Omental fat pad (tissue), 4 donors: Measurements from ENCODE around the gene SLC39A1. TPM values are rescaled to one million over a fixed set of nuclear protein-coding genes. Genes with fewer than 3 reads are reported as not detected.

ENCODE experiments used
- ATAC-seq: fragments of 150-250 bp; one replicate; pipeline ENCODE4 v1.9.1; 2016; ENCODE audit warnings: mild to moderate bottlenecking, moderate library complexity; ENCODE audit not compliant: low FRiP score
- DNase-seq: peaks from one replicate; pipeline ENCODE4 v3.0.0-alpha.2; 2019; ENCODE audit warnings: low spot score
- total RNA-seq, 4 donors: library from RNA; depleted of rRNA; stranded (reverse); fragments of >200 nt; gene quantifications; one replicate each; pipeline ENCODE4 v1.1.0, GENCODE V29; 2016
- TF ChIP-seq, protein P1 (sequence below), 3 donors: fragments of 450-650 bp; IDR thresholded peaks; one replicate each; pipeline ENCODE4 v1.5.1; 2016 to 2017; ENCODE audit warnings: antibody characterized with exemption in 3 of 3, mild to moderate bottlenecking in 3 of 3, moderate library complexity in 2 of 3

SLC39A1 gene
- total RNA-seq, 4 donors from 2014 or later, result 80.5 to 125 (median 116) TPM

DNA sequence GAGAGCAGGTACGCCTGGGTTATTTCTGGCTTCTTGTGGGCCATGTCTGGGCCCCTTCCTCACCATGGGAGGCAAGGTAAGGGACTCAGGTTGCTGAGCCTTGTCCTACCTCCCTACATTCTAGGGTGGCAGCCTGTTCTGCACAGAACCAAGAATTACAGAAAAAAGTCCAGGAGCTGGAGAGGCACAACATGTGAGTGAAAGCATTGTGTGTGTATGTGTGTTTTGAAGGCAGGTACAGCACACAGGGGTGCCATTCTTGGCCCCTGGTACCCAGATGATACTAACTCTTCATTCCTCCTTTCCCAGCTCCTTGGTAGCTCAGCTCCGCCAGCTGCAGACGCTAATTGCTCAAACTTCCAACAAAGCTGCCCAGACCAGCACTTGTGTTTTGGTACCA is 9.7 kb upstream of the SLC39A1 start:
- TF ChIP-seq, protein P1, sequence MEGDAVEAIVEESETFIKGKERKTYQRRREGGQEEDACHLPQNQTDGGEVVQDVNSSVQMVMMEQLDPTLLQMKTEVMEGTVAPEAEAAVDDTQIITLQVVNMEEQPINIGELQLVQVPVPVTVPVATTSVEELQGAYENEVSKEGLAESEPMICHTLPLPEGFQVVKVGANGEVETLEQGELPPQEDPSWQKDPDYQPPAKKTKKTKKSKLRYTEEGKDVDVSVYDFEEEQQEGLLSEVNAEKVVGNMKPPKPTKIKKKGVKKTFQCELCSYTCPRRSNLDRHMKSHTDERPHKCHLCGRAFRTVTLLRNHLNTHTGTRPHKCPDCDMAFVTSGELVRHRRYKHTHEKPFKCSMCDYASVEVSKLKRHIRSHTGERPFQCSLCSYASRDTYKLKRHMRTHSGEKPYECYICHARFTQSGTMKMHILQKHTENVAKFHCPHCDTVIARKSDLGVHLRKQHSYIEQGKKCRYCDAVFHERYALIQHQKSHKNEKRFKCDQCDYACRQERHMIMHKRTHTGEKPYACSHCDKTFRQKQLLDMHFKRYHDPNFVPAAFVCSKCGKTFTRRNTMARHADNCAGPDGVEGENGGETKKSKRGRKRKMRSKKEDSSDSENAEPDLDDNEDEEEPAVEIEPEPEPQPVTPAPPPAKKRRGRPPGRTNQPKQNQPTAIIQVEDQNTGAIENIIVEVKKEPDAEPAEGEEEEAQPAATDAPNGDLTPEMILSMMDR (IDR thresholded peaks at IDR 0.05), result no peak
- DNase-seq (no peak), ATAC-seq (no peak)

DNA sequence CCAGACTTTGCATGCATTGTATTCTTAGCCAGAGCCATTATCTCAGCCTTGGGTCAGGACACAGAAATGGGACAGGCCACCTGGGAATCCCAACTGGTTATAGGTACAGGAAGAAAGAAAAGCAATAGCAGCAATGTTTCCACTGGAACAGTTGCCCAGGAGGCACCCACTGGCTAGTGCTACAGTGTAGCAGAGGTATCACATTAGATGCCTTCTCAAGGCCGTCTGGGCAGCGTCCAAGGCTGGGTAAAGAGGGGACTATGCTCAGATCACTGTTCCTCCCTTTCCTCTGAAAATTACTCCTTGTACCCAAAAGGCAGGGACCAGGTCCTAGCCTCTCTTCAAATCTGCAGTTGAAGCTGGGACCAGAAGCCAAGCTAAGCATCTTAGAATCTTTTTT is 7.0 kb upstream of the SLC39A1 start:
- DNase-seq, result no peak
- no peak for ATAC-seq
- TF ChIP-seq, protein P1 (IDR thresholded peaks at IDR 0.05), result no peak

DNA sequence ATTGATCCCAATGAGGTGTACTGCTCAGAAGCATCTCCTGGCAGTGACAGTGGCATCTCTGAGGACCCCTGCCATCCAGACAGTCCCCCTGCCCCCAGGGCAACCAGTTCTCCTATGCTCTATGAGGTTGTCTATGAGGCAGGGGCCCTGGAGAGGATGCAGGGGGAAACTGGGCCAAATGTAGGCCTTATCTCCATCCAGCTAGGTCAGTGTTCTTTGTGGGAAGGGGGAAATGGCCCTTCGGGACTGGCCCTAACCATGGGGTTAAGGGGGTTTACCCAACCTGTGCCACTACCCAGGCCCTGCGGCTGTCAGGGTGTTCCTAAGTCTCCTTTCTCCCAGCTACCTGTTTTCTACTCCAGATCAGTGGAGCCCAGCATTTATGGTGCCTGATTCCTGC is 5.6 kb upstream of the SLC39A1 start:
- no peak for DNase-seq
- TF ChIP-seq, protein P1 (IDR thresholded peaks at IDR 0.05), result no peak
- no peak for ATAC-seq

DNA sequence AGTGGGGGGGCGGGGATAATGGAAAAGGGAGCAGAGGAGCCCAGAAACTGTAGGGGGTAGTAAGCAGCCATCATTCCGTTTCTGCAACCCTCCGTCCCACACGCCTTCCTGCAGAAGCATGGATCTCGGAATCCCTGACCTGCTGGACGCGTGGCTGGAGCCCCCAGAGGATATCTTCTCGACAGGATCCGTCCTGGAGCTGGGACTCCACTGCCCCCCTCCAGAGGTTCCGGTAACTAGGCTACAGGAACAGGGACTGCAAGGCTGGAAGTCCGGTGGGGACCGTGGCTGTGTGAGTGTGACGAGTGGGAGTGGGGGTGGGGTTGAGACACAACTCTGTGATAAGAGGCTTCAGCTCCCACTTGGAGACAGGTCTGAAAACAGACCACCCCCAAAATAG is 5.1 kb upstream of the SLC39A1 start:
- DNase-seq, result no peak
- ATAC-seq, result no peak
- TF ChIP-seq, protein P1 (IDR thresholded peaks at IDR 0.05), result no peak

DNA sequence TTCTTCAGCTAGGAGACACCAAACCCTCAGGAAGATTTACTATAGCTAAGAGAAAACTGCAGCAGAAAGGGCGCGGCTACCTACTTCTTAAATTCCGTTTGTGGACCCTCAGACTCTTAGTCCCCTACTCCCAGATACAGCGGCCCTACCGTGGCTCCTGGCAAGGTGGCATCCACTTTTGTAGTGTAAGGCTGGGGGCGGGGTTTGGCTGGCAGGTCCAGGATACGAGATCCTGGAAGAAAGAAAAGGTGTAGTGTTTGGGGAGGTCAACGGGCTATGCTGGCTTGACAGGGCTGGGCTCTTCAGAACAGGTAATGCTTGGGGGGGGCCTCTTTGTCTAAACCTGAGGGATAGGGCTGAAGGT is 4.6 kb upstream of the SLC39A1 start:
- TF ChIP-seq, protein P1 (IDR thresholded peaks at IDR 0.05), result no peak
- no peak for DNase-seq
- ATAC-seq, result no peak

DNA sequence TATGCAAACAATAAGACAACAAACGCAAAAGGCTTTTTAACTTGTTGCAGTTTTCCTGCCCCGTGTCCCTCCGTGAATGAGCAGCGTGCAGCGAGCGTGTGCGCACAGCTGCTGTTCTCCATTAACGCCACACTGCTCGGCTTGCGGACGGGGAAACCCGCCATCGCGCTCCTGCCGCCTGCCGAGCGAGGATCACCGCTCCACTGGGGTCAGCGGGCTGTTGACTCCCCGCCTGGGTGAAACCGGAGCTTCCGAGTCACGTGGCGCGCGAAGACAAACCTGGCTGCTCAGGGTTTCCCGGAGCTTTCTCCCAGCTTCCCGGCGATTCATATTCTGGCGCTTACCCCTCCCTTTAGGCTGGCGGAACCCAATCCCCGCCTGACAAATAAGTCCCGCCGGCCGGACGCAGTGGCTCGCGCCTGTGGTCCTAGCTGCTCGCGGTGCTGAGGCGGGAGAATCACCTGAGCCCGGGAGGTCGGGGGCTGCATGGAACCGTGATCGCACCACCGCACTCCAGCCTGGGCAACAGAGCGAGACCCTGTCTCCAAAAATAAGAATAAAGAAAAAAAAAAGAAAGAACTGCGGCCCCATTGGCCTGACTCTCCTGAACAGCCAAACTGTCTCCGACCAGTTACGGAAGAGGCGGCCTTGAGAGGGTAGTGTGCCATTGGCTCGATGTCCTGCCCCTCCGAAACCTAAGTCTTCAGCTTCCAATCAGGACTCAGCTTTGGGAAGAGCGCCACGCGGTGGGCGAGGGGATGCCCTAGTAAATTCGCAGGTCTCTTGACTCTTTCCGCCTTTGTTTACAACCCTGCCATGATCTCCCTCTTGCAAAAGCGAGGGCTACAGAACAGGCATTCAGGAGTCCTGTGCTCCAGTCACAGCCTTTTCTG is 4.0 kb upstream of the SLC39A1 start, which contains the start of gene CREB3L4:
CREB3L4 (plus strand) TSS at position 796 of the 893 bp plus-strand sequence. CDS start 624 bp downstream, outside the sequence.
- DNase-seq (peak; percentile 72), ATAC-seq (peak; percentile 88)
- TF ChIP-seq, protein P1 (IDR thresholded peaks at IDR 0.05), result no peak

DNA sequence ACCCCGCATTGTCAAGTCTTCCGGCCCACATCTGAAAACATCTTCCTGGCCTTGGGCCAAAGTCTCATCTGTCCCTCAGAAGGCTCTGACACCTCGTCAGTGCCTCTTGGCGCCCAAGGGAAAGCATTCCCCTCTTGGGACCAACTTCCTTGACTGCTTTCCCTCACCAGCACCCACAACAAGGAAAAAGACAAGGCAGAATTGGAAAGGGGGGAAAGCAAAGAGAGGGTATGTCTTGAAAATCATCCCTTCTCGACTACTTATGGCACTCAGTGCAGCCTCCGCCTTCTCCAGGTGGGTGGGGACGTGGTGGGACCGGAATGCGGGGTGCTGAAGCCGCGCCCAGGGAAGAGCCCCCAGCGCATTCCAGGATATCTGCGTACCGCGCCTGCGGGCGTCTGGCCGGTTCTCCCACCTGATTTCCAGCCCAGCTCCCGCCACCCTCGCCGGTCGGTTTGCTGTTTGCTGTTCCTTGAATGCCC is 554 bp upstream of the SLC39A1 start:
- TF ChIP-seq, protein P1 (IDR thresholded peaks at IDR 0.05), result no peak
- peak; percentile 41 for ATAC-seq
- DNase-seq, result no peak
